HG03159 (cell line): ENCODE data around the gene PDE4D.

Source experiments
- ATAC-seq: cut with Tn5 transposase; IDR thresholded peaks from one replicate; pipeline ENCODE4 v1.9.1; 2021; ENCODE audit warnings: mild to moderate bottlenecking, moderate library complexity; ENCODE audit not compliant: unreplicated experiment

PDE4D gene

GRCh38 chr5:58929726-58930125 is 963.8 kb downstream of the PDE4D start:
- ATAC-seq = no peak

- no peak for ATAC-seq
Observed at GRCh38 chr5:58927938-58928337, 965.6 kb downstream of the PDE4D start.

GRCh38 chr5:58927181-58927580 is 966.3 kb downstream of the PDE4D start:
- no peak for ATAC-seq

- ATAC-seq = no peak
Observed at GRCh38 chr5:58926541-58926935, 967.0 kb downstream of the PDE4D start.

- ATAC-seq = no peak
Observed at GRCh38 chr5:58925627-58926540, 967.6 kb downstream of the PDE4D start.

GRCh38 chr5:58924306-58924705 is 969.2 kb downstream of the PDE4D start:
- no peak for ATAC-seq

- ATAC-seq = no peak
Observed at GRCh38 chr5:58923355-58923754, 970.2 kb downstream of the PDE4D start.

GRCh38 chr5:58922461-58923171 is 970.9 kb downstream of the PDE4D start:
- no peak for ATAC-seq

- no peak for ATAC-seq
Observed at GRCh38 chr5:58921159-58921558, 972.4 kb downstream of the PDE4D start.

GRCh38 chr5:58919833-58920232 is 973.7 kb downstream of the PDE4D start:
- no peak for ATAC-seq
